SU-DHL-6 (cell line): Measurements from ENCODE around the gene TJP1.
"Not testable (repeated sequence)": the region's sequence is repeated elsewhere in the genome, so short reads cannot be mapped to it uniquely, and the experiment has no call there.

Experiments used
- CTCF ChIP-seq: fragments of 200-600 bp; sonication (generic); IDR thresholded peaks from one replicate; pipeline ENCODE4 v1.5.1; 2017; ENCODE audit warnings: antibody characterized with exemption, mild to moderate bottlenecking, low read length, moderate library complexity; ENCODE audit not compliant: insufficient read depth, poor library complexity, severe bottlenecking
- EZH2phosphoT487 ChIP-seq: fragments of 200-600 bp; sonication (generic), shearing (Covaris generic); conservative IDR thresholded peaks from 2 replicates; pipeline ENCODE4 v1.6.1; 2018; ENCODE audit warnings: mild to moderate bottlenecking, antibody characterized with exemption, low read length, moderate library complexity, mixed read lengths

GRCh38 chr15:29676374-29676960, 145.8 kb downstream of the TJP1 start:
- not testable (repeated sequence) for TF ChIP-seq CTCF, EZH2phosphoT487
